Measurements from ENCODE around the gene ACTG2.

The ACTG2 gene

GRCh38 chr2:73942664-73943063 is 49.9 kb downstream of the ACTG2 start:
- no peak overlapping the region for H2BK120ac ChIP-seq (ENCODE audit: low read depth, low read length)
- no peak overlapping the region for H4K8ac ChIP-seq (ENCODE audit: low read depth, low read length)
- no peaks in the 10 kb centered on the region for H3K79me1 ChIP-seq (ENCODE audit: low read depth, low read length)
- H3K4ac ChIP-seq (ENCODE audit: low read length): no peak overlapping the region
- H4K91ac ChIP-seq (ENCODE audit: low read depth, low read length, poor library complexity): no peak overlapping the region
- no peaks in the 10 kb centered on the region for H3K9me3 ChIP-seq (replicated peaks in 1 of 2; ENCODE audit: control insufficient read depth in 2 of 2, insufficient read depth in 1 of 2, low read depth in 1 of 2, low read length in 2 of 2)
- H2AFZ ChIP-seq (ENCODE audit: low read length): no peak overlapping the region
- H3K14ac ChIP-seq (ENCODE audit: low read length): no peak overlapping the region
- no peak overlapping the region for H3K23ac ChIP-seq (ENCODE audit: low read depth, low read length, poor library complexity)
- H3K4me2 ChIP-seq (ENCODE audit: insufficient read depth, low read length, poor library complexity, severe bottlenecking): no peak overlapping the region
- H3K4me1 ChIP-seq (ENCODE audit: control insufficient read depth in 2 of 2, insufficient read depth in 1 of 2, low read depth in 1 of 2, low read length in 2 of 2): peaks cover 0 to 3% of the 10 kb centered on the region in 2 donors
- no peak overlapping the region for H3K4me3 ChIP-seq (ENCODE audit: low read length in 2 of 2)
- no peak overlapping the region for H3K18ac ChIP-seq (ENCODE audit: low read length)
- no peak overlapping the region for H3K27ac ChIP-seq (replicated peaks; ENCODE audit: low read length)
- no CpG with 5 or more reads among the region's 2 CpGs for WGBS, 2 donors (ENCODE audit: extremely low coverage in 2 of 2, insufficient read length in 2 of 2, insufficient replicate concordance in 1 of 2)
- no peak overlapping the region for H3K9ac ChIP-seq (ENCODE audit: low read depth, low read length, poor library complexity)
- peaks cover 7 to 98% of the 10 kb centered on the region in 2 donors for H3K36me3 ChIP-seq (replicated peaks in 1 of 2; ENCODE audit: control insufficient read depth in 2 of 2, insufficient read depth in 2 of 2, low read length in 2 of 2)
- no peak for DNase-seq (ENCODE audit: low spot score)
- no peak overlapping the region for H2BK15ac ChIP-seq (ENCODE audit: low read length)
- H2BK12ac ChIP-seq (ENCODE audit: low read length): no peak overlapping the region
- no peaks in the 10 kb centered on the region for H3K27me3 ChIP-seq (ENCODE audit: control insufficient read depth in 3 of 3, insufficient read depth in 3 of 3, low read depth in 1 of 3, low read length in 3 of 3)
- H2BK5ac ChIP-seq (ENCODE audit: low read length): no peak overlapping the region
- no peak overlapping the region for H2AK5ac ChIP-seq (ENCODE audit: low read depth, low read length)

- Histone ChIP-seq H2AFZ (ENCODE audit: low read length) (no peak overlapping the region), H3K9ac (ENCODE audit: low read depth, low read length, poor library complexity) (no peak overlapping the region), H2BK5ac (ENCODE audit: low read length) (no peak overlapping the region), H4K91ac (ENCODE audit: low read depth, low read length, poor library complexity) (no peak overlapping the region), H3K4me2 (ENCODE audit: insufficient read depth, low read length, poor library complexity, severe bottlenecking) (no peak overlapping the region), H2BK12ac (ENCODE audit: low read length) (no peak overlapping the region), H3K23ac (ENCODE audit: low read depth, low read length, poor library complexity) (no peak overlapping the region), H2AK5ac (ENCODE audit: low read depth, low read length) (no peak overlapping the region), H3K79me1 (ENCODE audit: low read depth, low read length) (no peaks in the 10 kb centered on the region), H3K27ac (replicated peaks; ENCODE audit: low read length) (no peak overlapping the region), H3K4ac (ENCODE audit: low read length) (no peak overlapping the region), H3K14ac (ENCODE audit: low read length) (no peak overlapping the region), H4K8ac (ENCODE audit: low read depth, low read length) (no peak overlapping the region), H2BK15ac (ENCODE audit: low read length) (no peak overlapping the region), H3K4me3 (ENCODE audit: low read length in 2 of 2) (no peak overlapping the region), H3K27me3 (ENCODE audit: control insufficient read depth in 3 of 3, insufficient read depth in 3 of 3, low read depth in 1 of 3, low read length in 3 of 3) (no peaks in the 10 kb centered on the region), H3K18ac (ENCODE audit: low read length) (no peak overlapping the region), H3K4me1 (ENCODE audit: control insufficient read depth in 2 of 2, insufficient read depth in 1 of 2, low read depth in 1 of 2, low read length in 2 of 2) (peaks cover 0 to 3% of the 10 kb centered on the region in 2 donors), H3K9me3 (replicated peaks in 1 of 2; ENCODE audit: control insufficient read depth in 2 of 2, insufficient read depth in 1 of 2, low read depth in 1 of 2, low read length in 2 of 2) (no peaks in the 10 kb centered on the region), H3K36me3 (replicated peaks in 1 of 2; ENCODE audit: control insufficient read depth in 2 of 2, insufficient read depth in 2 of 2, low read length in 2 of 2) (peaks cover 12 to 98% of the 10 kb centered on the region in 2 donors), H2BK120ac (ENCODE audit: low read depth, low read length) (no peak overlapping the region)
- WGBS, 2 donors (ENCODE audit: extremely low coverage in 2 of 2, insufficient read length in 2 of 2, insufficient replicate concordance in 1 of 2): no CpG with 5 or more reads among the region's 4 CpGs
- no peak for DNase-seq (ENCODE audit: low spot score)
These were observed 51.9 kb downstream of the ACTG2 start for GRCh38 chr2:73944714-73945113.

GRCh38 chr2:73946215-73946614 is 53.4 kb downstream of the ACTG2 start:
- Histone ChIP-seq H2BK5ac (ENCODE audit: low read length) (no peak overlapping the region), H2BK12ac (ENCODE audit: low read length) (no peak overlapping the region), H3K4me1 (ENCODE audit: control insufficient read depth in 2 of 2, insufficient read depth in 1 of 2, low read depth in 1 of 2, low read length in 2 of 2) (no peaks in the 10 kb centered on the region), H3K4me2 (ENCODE audit: insufficient read depth, low read length, poor library complexity, severe bottlenecking) (no peak overlapping the region), H3K18ac (ENCODE audit: low read length) (no peak overlapping the region), H3K79me1 (ENCODE audit: low read depth, low read length) (no peaks in the 10 kb centered on the region), H2BK15ac (ENCODE audit: low read length) (no peak overlapping the region), H3K27me3 (ENCODE audit: control insufficient read depth in 3 of 3, insufficient read depth in 3 of 3, low read depth in 1 of 3, low read length in 3 of 3) (no peaks in the 10 kb centered on the region), H3K4me3 (ENCODE audit: low read length in 2 of 2) (no peak overlapping the region), H2AK5ac (ENCODE audit: low read depth, low read length) (no peak overlapping the region), H2BK120ac (ENCODE audit: low read depth, low read length) (no peak overlapping the region), H3K36me3 (replicated peaks in 1 of 2; ENCODE audit: control insufficient read depth in 2 of 2, insufficient read depth in 2 of 2, low read length in 2 of 2) (peaks cover 22 to 98% of the 10 kb centered on the region in 2 donors), H3K14ac (ENCODE audit: low read length) (no peak overlapping the region), H3K4ac (ENCODE audit: low read length) (no peak overlapping the region), H3K27ac (replicated peaks; ENCODE audit: low read length) (no peak overlapping the region), H3K9ac (ENCODE audit: low read depth, low read length, poor library complexity) (no peak overlapping the region), H3K9me3 (replicated peaks in 1 of 2; ENCODE audit: control insufficient read depth in 2 of 2, insufficient read depth in 1 of 2, low read depth in 1 of 2, low read length in 2 of 2) (no peaks in the 10 kb centered on the region), H4K8ac (ENCODE audit: low read depth, low read length) (no peak overlapping the region), H3K23ac (ENCODE audit: low read depth, low read length, poor library complexity) (no peak overlapping the region), H2AFZ (ENCODE audit: low read length) (no peak overlapping the region), H4K91ac (ENCODE audit: low read depth, low read length, poor library complexity) (no peak overlapping the region)
- no CpG with 5 or more reads among the region's 1 CpG for WGBS, 2 donors (ENCODE audit: extremely low coverage in 2 of 2, insufficient read length in 2 of 2, insufficient replicate concordance in 1 of 2)
- no peak for DNase-seq (ENCODE audit: low spot score)

- WGBS, 2 donors (ENCODE audit: extremely low coverage in 2 of 2, insufficient read length in 2 of 2, insufficient replicate concordance in 1 of 2): no CpG with 5 or more reads among the region's 3 CpGs
- Histone ChIP-seq H3K36me3 (replicated peaks in 1 of 2; ENCODE audit: control insufficient read depth in 2 of 2, insufficient read depth in 2 of 2, low read length in 2 of 2) (peaks cover 25 to 98% of the 10 kb centered on the region in 2 donors), H4K8ac (ENCODE audit: low read depth, low read length) (no peak overlapping the region), H3K9me3 (replicated peaks in 1 of 2; ENCODE audit: control insufficient read depth in 2 of 2, insufficient read depth in 1 of 2, low read depth in 1 of 2, low read length in 2 of 2) (no peaks in the 10 kb centered on the region), H3K27ac (replicated peaks; ENCODE audit: low read length) (no peak overlapping the region), H3K4ac (ENCODE audit: low read length) (no peak overlapping the region), H3K14ac (ENCODE audit: low read length) (no peak overlapping the region), H3K79me1 (ENCODE audit: low read depth, low read length) (no peaks in the 10 kb centered on the region), H2AK5ac (ENCODE audit: low read depth, low read length) (no peak overlapping the region), H3K9ac (ENCODE audit: low read depth, low read length, poor library complexity) (no peak overlapping the region), H2AFZ (ENCODE audit: low read length) (no peak overlapping the region), H2BK5ac (ENCODE audit: low read length) (no peak overlapping the region), H3K4me1 (ENCODE audit: control insufficient read depth in 2 of 2, insufficient read depth in 1 of 2, low read depth in 1 of 2, low read length in 2 of 2) (no peaks in the 10 kb centered on the region), H3K27me3 (ENCODE audit: control insufficient read depth in 3 of 3, insufficient read depth in 3 of 3, low read depth in 1 of 3, low read length in 3 of 3) (no peaks in the 10 kb centered on the region), H2BK120ac (ENCODE audit: low read depth, low read length) (no peak overlapping the region), H2BK15ac (ENCODE audit: low read length) (no peak overlapping the region), H4K91ac (ENCODE audit: low read depth, low read length, poor library complexity) (no peak overlapping the region), H3K18ac (ENCODE audit: low read length) (no peak overlapping the region), H3K4me2 (ENCODE audit: insufficient read depth, low read length, poor library complexity, severe bottlenecking) (no peak overlapping the region), H3K4me3 (ENCODE audit: low read length in 2 of 2) (no peak overlapping the region), H3K23ac (ENCODE audit: low read depth, low read length, poor library complexity) (no peak overlapping the region), H2BK12ac (ENCODE audit: low read length) (no peak overlapping the region)
- no peak for DNase-seq (ENCODE audit: low spot score)
These were observed 53.9 kb downstream of the ACTG2 start for GRCh38 chr2:73946666-73947065.
